Measurements from ENCODE around the gene CRIP1.

Gene CRIP1

GRCh38 chr14:105456736-105457617 is 29.7 kb upstream of the CRIP1 start:
- no peak overlapping the region for H2AFZ ChIP-seq (ENCODE audit: low read depth, low read length)
- no peaks in the 10 kb centered on the region for H3K4me1 ChIP-seq (ENCODE audit: insufficient read depth, low read length)
- H3K4me3 ChIP-seq (ENCODE audit: low read length): no peak overlapping the region
- no peaks in the 10 kb centered on the region for H3K9me3 ChIP-seq (ENCODE audit: low read length)
- peaks cover 76% of the 10 kb centered on the region for H3K36me3 ChIP-seq (ENCODE audit: insufficient read depth, low read length)
- no peaks in the 10 kb centered on the region for H3K27me3 ChIP-seq (ENCODE audit: insufficient read depth, low read length)

GRCh38 chr14:105458010-105458409 is 28.7 kb upstream of the CRIP1 start:
- H3K9me3 ChIP-seq (ENCODE audit: low read length): no peaks in the 10 kb centered on the region
- H3K4me3 ChIP-seq (ENCODE audit: low read length): no peak overlapping the region
- H2AFZ ChIP-seq (ENCODE audit: low read depth, low read length): no peak overlapping the region
- no peaks in the 10 kb centered on the region for H3K4me1 ChIP-seq (ENCODE audit: insufficient read depth, low read length)
- H3K27me3 ChIP-seq (ENCODE audit: insufficient read depth, low read length): no peaks in the 10 kb centered on the region
- H3K36me3 ChIP-seq (ENCODE audit: insufficient read depth, low read length): peaks cover 69% of the 10 kb centered on the region

GRCh38 chr14:105458571-105458970 is 28.1 kb upstream of the CRIP1 start:
- peaks cover 71% of the 10 kb centered on the region for H3K36me3 ChIP-seq (ENCODE audit: insufficient read depth, low read length)
- no peak overlapping the region for H2AFZ ChIP-seq (ENCODE audit: low read depth, low read length)
- H3K27me3 ChIP-seq (ENCODE audit: insufficient read depth, low read length): no peaks in the 10 kb centered on the region
- no peaks in the 10 kb centered on the region for H3K9me3 ChIP-seq (ENCODE audit: low read length)
- H3K4me1 ChIP-seq (ENCODE audit: insufficient read depth, low read length): no peaks in the 10 kb centered on the region
- H3K4me3 ChIP-seq (ENCODE audit: low read length): no peak overlapping the region

- no peak overlapping the region for H3K4me3 ChIP-seq (ENCODE audit: low read length)
- H3K4me1 ChIP-seq (ENCODE audit: insufficient read depth, low read length): no peaks in the 10 kb centered on the region
Measured at GRCh38 chr14:105460116-105460515, 26.6 kb upstream of the CRIP1 start.

GRCh38 chr14:105460616-105461015 is 26.1 kb upstream of the CRIP1 start:
- Histone ChIP-seq H3K4me3 (ENCODE audit: low read length) (no peak overlapping the region), H3K27me3 (ENCODE audit: insufficient read depth, low read length) (no peaks in the 10 kb centered on the region), H3K36me3 (ENCODE audit: insufficient read depth, low read length) (peaks cover 71% of the 10 kb centered on the region), H2AFZ (ENCODE audit: low read depth, low read length) (no peak overlapping the region), H3K9me3 (ENCODE audit: low read length) (no peaks in the 10 kb centered on the region), H3K4me1 (ENCODE audit: insufficient read depth, low read length) (no peaks in the 10 kb centered on the region)

More at GRCh38 chr14:105460116-105460515, 26.6 kb upstream of the CRIP1 start:
- Histone ChIP-seq H2AFZ (ENCODE audit: low read depth, low read length) (no peak overlapping the region), H3K36me3 (ENCODE audit: insufficient read depth, low read length) (peaks cover 71% of the 10 kb centered on the region), H3K9me3 (ENCODE audit: low read length) (no peaks in the 10 kb centered on the region), H3K27me3 (ENCODE audit: insufficient read depth, low read length) (no peaks in the 10 kb centered on the region)

- H3K9me3 ChIP-seq (ENCODE audit: low read length): no peaks in the 10 kb centered on the region
- no peaks in the 10 kb centered on the region for H3K27me3 ChIP-seq (ENCODE audit: insufficient read depth, low read length)
- no peak overlapping the region for H3K4me3 ChIP-seq (ENCODE audit: low read length)
- peaks cover 67% of the 10 kb centered on the region for H3K36me3 ChIP-seq (ENCODE audit: insufficient read depth, low read length)
- H2AFZ ChIP-seq (ENCODE audit: low read depth, low read length): no peak overlapping the region
- no peaks in the 10 kb centered on the region for H3K4me1 ChIP-seq (ENCODE audit: insufficient read depth, low read length)
Measured at GRCh38 chr14:105461903-105462302, 24.8 kb upstream of the CRIP1 start.

- H3K9me3 ChIP-seq (ENCODE audit: low read length): no peaks in the 10 kb centered on the region
- H3K4me3 ChIP-seq (ENCODE audit: low read length): no peak overlapping the region
- H2AFZ ChIP-seq (ENCODE audit: low read depth, low read length): no peak overlapping the region
- H3K27me3 ChIP-seq (ENCODE audit: insufficient read depth, low read length): no peaks in the 10 kb centered on the region
- no peaks in the 10 kb centered on the region for H3K4me1 ChIP-seq (ENCODE audit: insufficient read depth, low read length)
- H3K36me3 ChIP-seq (ENCODE audit: insufficient read depth, low read length): peaks cover 63% of the 10 kb centered on the region
Measured at GRCh38 chr14:105464501-105464900, 22.2 kb upstream of the CRIP1 start.

- Histone ChIP-seq H3K36me3 (ENCODE audit: insufficient read depth, low read length) (peaks cover 62% of the 10 kb centered on the region), H2AFZ (ENCODE audit: low read depth, low read length) (no peak overlapping the region), H3K9me3 (ENCODE audit: low read length) (no peaks in the 10 kb centered on the region), H3K27me3 (ENCODE audit: insufficient read depth, low read length) (no peaks in the 10 kb centered on the region), H3K4me3 (ENCODE audit: low read length) (no peak overlapping the region), H3K4me1 (ENCODE audit: insufficient read depth, low read length) (peaks cover 3% of the 10 kb centered on the region)
Measured at GRCh38 chr14:105465209-105466031, 21.3 kb upstream of the CRIP1 start.

- H3K9me3 ChIP-seq (ENCODE audit: low read length): no peaks in the 10 kb centered on the region
- H3K36me3 ChIP-seq (ENCODE audit: insufficient read depth, low read length): peaks cover 49% of the 10 kb centered on the region
- H3K27me3 ChIP-seq (ENCODE audit: insufficient read depth, low read length): no peaks in the 10 kb centered on the region
- H2AFZ ChIP-seq (ENCODE audit: low read depth, low read length): no peak overlapping the region
- H3K4me1 ChIP-seq (ENCODE audit: insufficient read depth, low read length): peaks cover 14% of the 10 kb centered on the region
- H3K4me3 ChIP-seq (ENCODE audit: low read length): no peak overlapping the region
Measured at GRCh38 chr14:105466531-105467248, 20.0 kb upstream of the CRIP1 start.

- Histone ChIP-seq H3K9me3 (ENCODE audit: low read length) (no peaks in the 10 kb centered on the region), H2AFZ (ENCODE audit: low read depth, low read length) (no peak overlapping the region), H3K4me3 (ENCODE audit: low read length) (no peak overlapping the region), H3K36me3 (ENCODE audit: insufficient read depth, low read length) (peaks cover 47% of the 10 kb centered on the region), H3K4me1 (ENCODE audit: insufficient read depth, low read length) (peaks cover 21% of the 10 kb centered on the region), H3K27me3 (ENCODE audit: insufficient read depth, low read length) (no peaks in the 10 kb centered on the region)
Measured at GRCh38 chr14:105467249-105467941, 19.3 kb upstream of the CRIP1 start.

GRCh38 chr14:105467942-105468471 is 18.7 kb upstream of the CRIP1 start:
- no peak overlapping the region for H2AFZ ChIP-seq (ENCODE audit: low read depth, low read length)
- H3K9me3 ChIP-seq (ENCODE audit: low read length): no peaks in the 10 kb centered on the region
- peaks cover 27% of the 10 kb centered on the region for H3K4me1 ChIP-seq (ENCODE audit: insufficient read depth, low read length)
- no peak overlapping the region for H3K4me3 ChIP-seq (ENCODE audit: low read length)
- no peaks in the 10 kb centered on the region for H3K27me3 ChIP-seq (ENCODE audit: insufficient read depth, low read length)
- peaks cover 45% of the 10 kb centered on the region for H3K36me3 ChIP-seq (ENCODE audit: insufficient read depth, low read length)

- no peaks in the 10 kb centered on the region for H3K9me3 ChIP-seq (ENCODE audit: low read length)
- no peaks in the 10 kb centered on the region for H3K27me3 ChIP-seq (ENCODE audit: insufficient read depth, low read length)
- H3K36me3 ChIP-seq (ENCODE audit: insufficient read depth, low read length): peaks cover 38% of the 10 kb centered on the region
- H3K4me3 ChIP-seq (ENCODE audit: low read length): no peak overlapping the region
- H2AFZ ChIP-seq (ENCODE audit: low read depth, low read length): no peak overlapping the region
- H3K4me1 ChIP-seq (ENCODE audit: insufficient read depth, low read length): peaks cover 34% of the 10 kb centered on the region
Measured at GRCh38 chr14:105468621-105469241, 18.0 kb upstream of the CRIP1 start.
